HFF-Myc (cell line): ENCODE measurements around the gene TAF10.

Source experiments
- DNase-seq: peaks from one replicate; pipeline ENCODE4 v3.0.0-alpha.2; 2011; ENCODE audit warnings: low read depth; ENCODE audit errors: extremely low read depth
- H3K4me3 ChIP-seq: replicated peaks from 2 replicates; pipeline ENCODE4 v1.5.1; 2011; ENCODE audit warnings: low read depth, mild to moderate bottlenecking, control low read depth, low read length
- CTCF ChIP-seq: IDR thresholded peaks from 2 replicates; pipeline ENCODE4 v1.5.1; 2012; ENCODE audit warnings: mild to moderate bottlenecking, low read depth, low read length, control low read depth; ENCODE audit errors: missing control alignments

The TAF10 gene

GRCh38 chr11:6630632-6631291 is 18.7 kb upstream of the TAF10 start:
- TF ChIP-seq CTCF = no peak
- H3K4me3 ChIP-seq = no peak overlapping the region
- DNase-seq = no peak

- DNase-seq = no peak
- TF ChIP-seq CTCF = no peak
- no peak overlapping the region for H3K4me3 ChIP-seq
These were observed 18.0 kb upstream of the TAF10 start for GRCh38 chr11:6629892-6630631.

DNA sequence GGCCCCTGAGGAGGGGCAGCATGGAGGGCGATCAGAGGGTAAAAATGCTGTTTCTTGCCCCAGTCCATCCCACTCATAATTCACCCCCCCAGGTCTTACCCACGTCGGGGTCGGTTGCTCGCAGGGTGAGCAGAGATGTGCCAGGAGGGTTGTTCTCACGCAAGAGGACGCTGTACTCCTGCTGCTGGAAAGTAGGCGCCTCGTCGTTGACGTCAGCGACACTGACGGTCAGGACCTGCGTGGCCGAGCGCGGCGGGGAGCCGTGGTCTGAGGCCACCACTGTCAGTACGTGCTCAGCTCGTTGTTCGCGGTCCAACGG is 17.5 kb upstream of the TAF10 start:
- no peak for TF ChIP-seq CTCF
- no peak for DNase-seq

DNA sequence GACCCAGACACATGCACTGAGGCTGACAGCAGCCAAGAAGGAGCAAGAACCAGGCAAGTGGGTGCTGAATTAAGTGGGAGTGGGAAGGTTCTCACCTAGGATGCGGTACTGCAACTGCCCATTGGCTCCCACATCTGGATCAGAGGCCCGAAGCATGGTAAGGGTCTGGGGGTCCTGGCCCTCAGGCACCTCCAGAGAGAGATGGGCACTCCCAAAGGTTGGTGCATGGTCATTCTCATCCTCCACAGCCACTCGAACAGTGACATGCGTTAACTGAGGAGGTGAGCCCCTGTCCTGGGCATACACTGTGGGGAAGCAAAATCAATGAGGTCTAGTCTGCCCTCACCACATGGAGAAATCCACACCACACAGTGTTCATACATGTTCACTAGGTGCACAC is 16.5 kb upstream of the TAF10 start:
- no peak overlapping the region for H3K4me3 ChIP-seq
- DNase-seq = no peak
- TF ChIP-seq CTCF = no peak

More for the DNA sequence above, 17.5 kb upstream of the TAF10 start:
- H3K4me3 ChIP-seq = no peak overlapping the region

DNA sequence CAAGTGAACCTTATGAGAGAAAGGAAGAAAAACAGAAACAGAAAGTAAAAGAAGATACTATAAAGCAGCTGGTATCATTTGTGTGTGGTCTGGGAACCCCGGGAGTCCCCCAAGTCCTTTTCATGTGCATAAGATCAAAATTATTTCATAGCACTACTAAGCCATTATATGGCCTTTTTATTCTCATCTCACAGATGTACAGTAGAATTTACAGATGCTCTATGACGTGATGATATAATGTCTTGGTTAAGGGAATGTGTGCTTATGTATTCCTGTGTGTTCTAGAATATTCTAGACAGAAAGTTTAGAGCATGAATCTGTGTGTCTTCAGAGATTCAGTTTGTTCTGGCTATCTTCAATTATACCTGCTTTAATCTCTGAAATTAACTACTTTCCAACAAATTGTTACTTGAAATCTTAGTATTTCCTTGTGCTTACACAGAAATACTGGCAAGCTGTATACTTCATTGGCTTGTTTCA is 15.8 kb upstream of the TAF10 start:
- TF ChIP-seq CTCF = no peak
- no peak overlapping the region for H3K4me3 ChIP-seq
- DNase-seq = no peak

- no peak for DNase-seq
- no peak for TF ChIP-seq CTCF
- H3K4me3 ChIP-seq = no peak overlapping the region
These were observed 15.2 kb upstream of the TAF10 start for GRCh38 chr11:6626971-6627761.
